Bronchial epithelial cell (primary cell): ENCODE results near the gene OPTC. TPM values are rescaled to one million over a fixed set of nuclear protein-coding genes. Genes with fewer than 3 reads are reported as not detected.
"Not testable (repeated sequence)": the region's sequence is repeated elsewhere in the genome, so short reads cannot be mapped to it uniquely, and the experiment has no call there.

Experiments
- DNase-seq: peaks from one replicate; pipeline ENCODE4 v3.0.0-alpha.2; 2010; ENCODE audit warnings: low read depth
- FAIRE-seq: peaks from 2 replicates; lab custom pipeline; 2011; peaks lifted over from hg19 to GRCh38; lab: Jason Lieb, UNC
- H3K27me3 ChIP-seq: 2 replicates; pipeline ENCODE4 v1.5.1; 2011; ENCODE audit warnings: low read length; ENCODE audit not compliant: control insufficient read depth, insufficient read depth
- H3K36me3 ChIP-seq: 2 replicates; pipeline ENCODE4 v1.5.1; 2011; ENCODE audit warnings: low read length; ENCODE audit not compliant: control insufficient read depth, insufficient read depth
- H3K4me3 ChIP-seq: 2 replicates; pipeline ENCODE4 v1.5.1; 2011; ENCODE audit warnings: mild to moderate bottlenecking, low read depth, low read length, control low read depth
- total RNA-seq: library from RNA; depleted of rRNA; stranded (reverse); fragments of >200 nt; gene quantifications from 2 replicates; pipeline ENCODE4 v1.2.1, GENCODE V29; 2014
- TF ChIP-seq, protein P1 (sequence below): IDR thresholded peaks from 2 replicates; pipeline ENCODE4 v1.5.1; 2011; ENCODE audit warnings: mild to moderate bottlenecking, moderate library complexity, low read length, control low read depth, inconsistent platforms; ENCODE audit not compliant: insufficient read depth, severe bottlenecking

Gene OPTC
- total RNA-seq, 1 donor from 2014 or later = not detected

DNA sequence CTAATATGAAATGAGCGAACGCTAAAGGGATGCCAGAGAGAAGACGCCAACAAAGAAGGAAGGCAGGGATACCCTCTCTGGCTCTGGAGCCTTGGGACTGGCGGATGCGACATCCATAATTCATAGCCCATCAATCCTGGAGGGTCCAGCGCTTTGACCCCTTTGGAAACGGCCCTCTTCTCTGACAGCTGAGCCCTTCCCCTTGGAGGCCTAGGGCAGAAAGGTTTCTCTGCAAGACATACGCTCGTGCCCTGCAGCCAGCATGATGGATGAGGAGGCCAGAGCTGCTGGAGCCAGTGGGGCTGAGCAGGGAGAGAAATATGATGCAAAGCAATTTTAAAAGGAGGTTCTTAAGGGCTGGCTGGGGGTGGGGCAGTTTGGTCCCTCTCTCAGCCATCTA lies 22.2 kb downstream of the OPTC start:
- DNase-seq = no peak
- no peak for FAIRE-seq
- no peaks in the 10 kb centered on the region for H3K27me3 ChIP-seq
- H3K36me3 ChIP-seq = no peaks in the 10 kb centered on the region
- TF ChIP-seq, protein P1, sequence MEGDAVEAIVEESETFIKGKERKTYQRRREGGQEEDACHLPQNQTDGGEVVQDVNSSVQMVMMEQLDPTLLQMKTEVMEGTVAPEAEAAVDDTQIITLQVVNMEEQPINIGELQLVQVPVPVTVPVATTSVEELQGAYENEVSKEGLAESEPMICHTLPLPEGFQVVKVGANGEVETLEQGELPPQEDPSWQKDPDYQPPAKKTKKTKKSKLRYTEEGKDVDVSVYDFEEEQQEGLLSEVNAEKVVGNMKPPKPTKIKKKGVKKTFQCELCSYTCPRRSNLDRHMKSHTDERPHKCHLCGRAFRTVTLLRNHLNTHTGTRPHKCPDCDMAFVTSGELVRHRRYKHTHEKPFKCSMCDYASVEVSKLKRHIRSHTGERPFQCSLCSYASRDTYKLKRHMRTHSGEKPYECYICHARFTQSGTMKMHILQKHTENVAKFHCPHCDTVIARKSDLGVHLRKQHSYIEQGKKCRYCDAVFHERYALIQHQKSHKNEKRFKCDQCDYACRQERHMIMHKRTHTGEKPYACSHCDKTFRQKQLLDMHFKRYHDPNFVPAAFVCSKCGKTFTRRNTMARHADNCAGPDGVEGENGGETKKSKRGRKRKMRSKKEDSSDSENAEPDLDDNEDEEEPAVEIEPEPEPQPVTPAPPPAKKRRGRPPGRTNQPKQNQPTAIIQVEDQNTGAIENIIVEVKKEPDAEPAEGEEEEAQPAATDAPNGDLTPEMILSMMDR = no peak
- no peak overlapping the region for H3K4me3 ChIP-seq

DNA sequence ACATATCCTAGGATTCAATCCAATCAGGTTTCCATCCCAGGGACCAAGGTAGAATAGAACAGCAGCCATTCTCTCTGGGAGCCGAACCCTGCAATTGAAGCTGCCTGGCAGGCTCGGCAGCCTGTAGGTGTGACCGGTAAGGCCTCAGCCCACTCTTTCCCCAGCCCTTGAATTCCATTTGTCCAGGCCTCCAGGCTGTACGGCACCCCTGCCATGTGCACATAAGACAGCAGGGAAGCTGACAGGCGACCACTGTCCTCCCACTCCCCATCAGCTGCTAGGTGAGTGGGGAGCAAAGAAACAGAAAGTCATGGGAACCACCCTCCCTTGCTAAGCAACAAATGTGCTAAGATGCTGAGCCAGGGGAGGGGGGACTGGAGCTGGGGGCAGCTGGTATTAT lies 23.0 kb downstream of the OPTC start:
- TF ChIP-seq, protein P1 = no peak
- FAIRE-seq (no peak), DNase-seq (no peak)
- Histone ChIP-seq H3K4me3 (no peak overlapping the region), H3K27me3 (no peaks in the 10 kb centered on the region), H3K36me3 (no peaks in the 10 kb centered on the region)

DNA sequence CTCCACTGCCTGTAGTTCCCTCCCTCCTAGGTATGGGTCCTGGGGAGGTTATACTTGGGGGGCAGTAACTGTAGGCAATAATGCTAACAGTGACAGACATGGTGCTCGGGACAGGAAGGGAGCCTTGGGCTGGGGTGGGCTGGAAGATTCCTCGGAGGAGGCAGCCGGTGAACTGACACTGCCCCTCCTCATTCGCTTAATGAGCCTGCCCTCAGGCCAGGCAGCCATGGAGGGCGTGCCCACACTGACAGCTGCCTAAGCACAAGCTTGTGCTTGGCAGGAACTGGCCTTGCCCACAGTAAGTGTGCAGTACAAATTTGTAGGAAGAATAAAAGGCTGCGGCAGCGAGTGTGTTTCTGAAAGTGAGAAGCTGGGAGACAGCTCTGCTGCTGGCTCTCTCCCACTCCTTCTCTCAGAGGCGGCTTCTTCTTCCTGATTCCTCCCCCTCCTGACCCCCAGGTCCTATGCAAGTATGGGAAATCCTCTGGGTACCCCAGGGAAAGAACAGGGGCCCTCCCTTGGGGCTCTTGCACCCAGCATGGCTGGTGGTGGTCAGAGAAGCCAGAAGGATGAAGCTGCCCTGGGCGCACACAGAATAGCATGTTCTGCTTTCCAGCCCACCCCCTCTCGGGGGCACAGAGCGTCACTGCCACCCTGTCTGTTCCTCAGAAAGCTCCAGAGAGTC lies 23.6 kb downstream of the OPTC start:
- Histone ChIP-seq H3K27me3 (no peaks in the 10 kb centered on the region), H3K4me3 (no peak overlapping the region), H3K36me3 (no peaks in the 10 kb centered on the region)
- TF ChIP-seq, protein P1 = no peak
- no peak for DNase-seq
- no peak for FAIRE-seq

DNA sequence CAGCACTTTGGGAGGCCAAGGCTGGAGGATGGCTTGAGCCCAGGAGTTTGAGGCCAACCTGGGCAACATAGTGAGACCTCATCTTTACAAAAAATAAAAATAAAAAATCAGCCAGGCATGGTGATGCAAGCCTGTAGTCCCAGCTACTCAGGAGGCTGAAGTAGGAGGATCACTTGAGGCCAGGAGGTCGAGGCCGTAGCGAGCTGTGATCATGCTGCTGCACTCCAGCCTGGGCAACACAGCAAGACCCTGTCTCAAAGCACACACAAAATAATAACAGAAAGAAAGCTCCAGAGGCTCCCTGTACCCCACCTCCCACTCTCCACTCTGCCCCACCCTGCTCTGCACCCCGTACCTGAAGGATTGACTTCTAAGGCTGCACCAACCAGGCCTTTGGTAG lies 24.2 kb downstream of the OPTC start:
- H3K4me3 ChIP-seq, DNase-seq, H3K36me3 ChIP-seq, H3K27me3 ChIP-seq, FAIRE-seq: not testable (repeated sequence)

DNA sequence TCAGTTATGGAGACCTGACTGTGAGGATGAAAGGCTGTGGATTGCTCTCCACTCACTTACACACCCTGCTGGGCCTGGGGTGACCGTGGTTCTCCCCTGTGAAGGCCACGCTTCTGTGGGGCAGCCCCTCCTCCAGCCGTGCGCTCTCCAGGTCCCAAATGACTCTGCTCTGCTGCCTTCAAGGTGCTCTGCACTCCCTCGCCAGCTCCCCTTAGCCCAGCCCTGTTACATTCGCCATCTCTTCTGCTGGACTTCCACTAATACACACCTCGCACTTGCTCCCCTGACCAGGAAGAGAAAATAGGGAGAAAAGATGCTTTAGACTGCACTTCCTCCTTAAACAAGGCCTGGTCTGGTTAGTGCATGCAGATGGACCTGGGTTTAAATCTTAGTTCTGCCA lies 24.6 kb downstream of the OPTC start:
- TF ChIP-seq, protein P1 = no peak
- H3K27me3 ChIP-seq = no peaks in the 10 kb centered on the region
- no peaks in the 10 kb centered on the region for H3K36me3 ChIP-seq
- H3K4me3 ChIP-seq = no peak overlapping the region
- FAIRE-seq (no peak), DNase-seq (no peak)

DNA sequence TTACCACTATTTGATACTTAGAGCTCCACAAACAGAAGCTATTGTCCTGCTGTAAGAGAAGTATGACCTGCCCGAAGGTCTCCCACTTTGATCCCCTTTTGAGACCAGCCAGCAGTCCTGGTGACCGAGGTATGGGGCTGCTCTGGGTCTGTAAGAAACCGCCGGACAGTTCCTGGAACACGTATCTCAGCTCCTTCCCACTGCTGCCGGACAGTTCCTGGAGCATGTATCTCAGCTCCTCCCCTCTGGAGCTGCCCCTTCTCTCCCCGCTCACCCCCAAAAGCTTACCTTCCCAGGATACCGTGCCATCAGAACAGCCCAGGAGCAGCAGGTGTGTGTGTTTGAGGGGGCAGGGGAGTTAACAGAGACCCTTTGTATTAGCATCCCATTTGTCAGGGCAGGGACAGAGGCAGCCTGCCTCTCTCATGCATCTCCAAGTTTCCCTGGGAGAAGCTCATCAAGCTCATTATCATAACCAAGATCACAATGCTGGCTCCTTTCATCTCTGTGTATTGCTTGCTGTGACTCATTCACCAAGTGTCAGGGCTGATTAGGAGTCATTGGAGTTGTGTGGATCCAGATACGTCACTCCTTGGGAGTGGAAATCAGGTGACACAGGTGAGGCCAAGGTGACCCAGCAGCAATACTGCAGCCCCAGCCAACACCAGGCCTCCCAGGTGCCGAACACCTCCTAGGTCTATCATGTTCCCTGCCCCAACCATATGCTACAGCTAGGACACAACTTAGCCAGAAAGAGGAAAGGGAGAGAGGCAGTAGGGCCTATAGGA lies 25.3 kb downstream of the OPTC start:
- peak; percentile 85 for DNase-seq

More for the DNA sequence above, 25.3 kb downstream of the OPTC start:
- TF ChIP-seq, protein P1 = no peak
- FAIRE-seq = peak; percentile 90
- Histone ChIP-seq H3K36me3 (no peaks in the 10 kb centered on the region), H3K27me3 (no peaks in the 10 kb centered on the region), H3K4me3 (no peak overlapping the region)
